ENCODE results near the gene COL9A3. TPM values are rescaled to one million over a fixed set of nuclear protein-coding genes. Genes with fewer than 3 reads are reported as not detected.

The COL9A3 gene
- total RNA-seq, 1 experiment from 2014 or later = 150 TPM

DNA sequence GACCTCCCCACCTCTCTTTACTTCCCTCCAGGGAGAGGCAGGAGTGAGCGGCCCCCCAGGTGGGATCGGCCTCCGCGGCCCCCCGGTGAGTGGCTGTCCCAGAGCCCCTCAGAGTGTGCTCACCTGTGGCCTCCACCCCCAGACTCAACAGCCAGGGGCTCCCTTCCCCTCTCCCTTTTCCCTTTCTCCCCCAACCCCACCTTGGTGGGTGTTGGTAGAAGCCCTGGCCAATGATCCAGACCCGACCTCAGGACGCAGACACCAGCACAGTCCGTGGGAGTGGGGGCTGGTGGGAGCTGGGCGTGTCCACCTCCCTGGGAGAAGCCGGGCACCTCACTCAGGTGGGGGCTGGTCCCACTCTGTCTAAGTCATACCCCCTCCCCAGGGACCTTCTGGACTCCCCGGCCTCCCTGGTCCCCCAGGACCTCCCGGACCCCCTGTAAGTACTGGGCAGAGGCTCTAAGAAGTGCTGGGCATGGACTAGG is 4.9 kb downstream of the COL9A3 start:
- Histone ChIP-seq H3K27ac (ENCODE audit: insufficient read length, low read depth, low read length) (no peak overlapping the region), H3K23ac (ENCODE audit: insufficient read length, low read depth, low read length) (no peak overlapping the region), H3K4me2 (ENCODE audit: insufficient read depth, insufficient read length, low read length) (no peak overlapping the region), H3K4me1 (ENCODE audit: insufficient read depth, low read length) (no peaks in the 10 kb centered on the region; the same call in 1 of the 2 replicates), H3K18ac (ENCODE audit: insufficient read length, low read depth, low read length) (no peak overlapping the region), H2BK120ac (ENCODE audit: low read depth, low read length, poor library complexity, severe bottlenecking) (no peak overlapping the region), H3K4ac (ENCODE audit: low read depth, low read length) (no peak overlapping the region), H3K56ac (ENCODE audit: insufficient read length, low read depth, low read length) (no peak overlapping the region), H3K23me2 (ENCODE audit: insufficient read length, low read depth, low read length, poor library complexity, severe bottlenecking) (peaks cover 4% of the 10 kb centered on the region), H2AK5ac (ENCODE audit: insufficient read length, low read length) (no peak overlapping the region), H3K27me3 (ENCODE audit: insufficient read depth, low read length) (no peaks in the 10 kb centered on the region), H4K5ac (ENCODE audit: insufficient read length, low read depth, low read length) (no peak overlapping the region), H2BK5ac (ENCODE audit: insufficient read length, low read length) (no peak overlapping the region), H3K79me2 (ENCODE audit: insufficient read depth, low read length) (no peaks in the 10 kb centered on the region), H3K14ac (ENCODE audit: insufficient read depth, low read length) (no peak overlapping the region), H4K20me1 (ENCODE audit: control insufficient read depth, insufficient read depth, insufficient read length) (no peaks in the 10 kb centered on the region), H3K9ac (ENCODE audit: extremely low read depth, insufficient read length, low read length) (no peak overlapping the region), H2AFZ (ENCODE audit: low read length) (no peak overlapping the region), H3K79me1 (ENCODE audit: insufficient read depth, low read depth, low read length, poor library complexity, severe bottlenecking) (no peaks in the 10 kb centered on the region), H3T11ph (ENCODE audit: low read length) (no peak overlapping the region), H2BK20ac (ENCODE audit: low read depth, low read length, poor library complexity, severe bottlenecking) (no peak overlapping the region), H2BK15ac (ENCODE audit: low read depth, low read length) (no peak overlapping the region), H4K91ac (ENCODE audit: insufficient read length, low read depth, low read length) (no peak overlapping the region), H3K9me3 (ENCODE audit: control insufficient read depth, low read depth, low read length) (no peaks in the 10 kb centered on the region), H2BK12ac (ENCODE audit: insufficient read length, low read depth, low read length) (no peak overlapping the region), H4K8ac (replicated peaks; ENCODE audit: insufficient read length, low read depth, low read length) (no peak overlapping the region)
- H3K9me3 Mint-ChIP-seq = no peaks in the 10 kb centered on the region
- no peak overlapping the region for H3K27ac Mint-ChIP-seq
- H3K27me3 Mint-ChIP-seq (ENCODE audit: low read depth) = no peaks in the 10 kb centered on the region
- no CpG with 5 or more reads among the region's 12 CpGs for WGBS (ENCODE audit: extremely low coverage, insufficient read length, low lambda C conversion rate)
- H3K4me1 Mint-ChIP-seq = peaks cover 10 to 14% of the 10 kb centered on the region in 2 experiments
- DNase-seq = no peak
- no peak for TF ChIP-seq CTCF (conservative IDR thresholded peaks at IDR 0.05)
- peaks cover 0 to 5% (median 0%) of the 10 kb centered on the region in 3 experiments; a peak in 1 of 7 replicates for H3K36me3 Mint-ChIP-seq (ENCODE audit: insufficient read depth in 1 of 3, low read depth in 3 of 3)
- H3K4me3 Mint-ChIP-seq = no peak overlapping the region

All from H9 (cell line).